HG02938 (cell line): ENCODE data around the gene PTPN7.
"Not testable (repeated sequence)": the region's sequence is repeated elsewhere in the genome, so short reads cannot be mapped to it uniquely, and the experiment has no call there.

ENCODE experiments used
- ATAC-seq: cut with Tn5 transposase; IDR thresholded peaks from one replicate; pipeline ENCODE4 v1.9.1; 2021; ENCODE audit warnings: mild to moderate bottlenecking, moderate library complexity; ENCODE audit not compliant: unreplicated experiment

Gene PTPN7

DNA sequence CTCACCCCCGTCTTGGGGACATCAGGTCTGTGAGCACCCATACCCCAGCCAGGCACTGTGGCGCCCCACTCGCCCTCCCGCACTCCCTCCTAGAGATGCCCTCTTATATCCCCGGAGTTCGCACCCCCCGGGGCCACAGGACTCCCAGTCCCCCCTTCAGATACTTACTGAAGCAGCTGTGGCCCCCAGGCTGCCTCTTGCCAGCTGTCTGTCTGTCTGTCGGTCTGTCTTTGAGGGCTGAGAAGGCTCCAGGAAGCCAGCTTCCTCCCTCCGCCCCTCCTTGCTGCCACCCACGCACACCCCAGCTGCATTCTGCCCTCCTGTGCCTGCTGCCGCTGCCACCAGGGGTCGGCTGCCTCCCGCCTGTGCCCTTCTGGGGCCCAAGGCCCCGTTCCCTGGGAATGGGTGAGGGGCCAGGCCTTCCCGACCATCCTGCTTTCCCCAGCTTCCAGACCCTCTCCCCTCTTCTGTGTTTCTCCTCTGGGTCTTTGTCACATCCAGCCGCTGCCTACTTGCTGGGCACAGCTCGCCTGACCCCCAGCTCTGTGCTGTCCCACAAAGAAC, at the start of gene PTPN7:
TSS of gene PTPN7 (minus strand) at position 226 of the 564 bp plus-strand sequence. CDS start 1,200 bp downstream, outside the sequence.
- ATAC-seq, result no peak

DNA sequence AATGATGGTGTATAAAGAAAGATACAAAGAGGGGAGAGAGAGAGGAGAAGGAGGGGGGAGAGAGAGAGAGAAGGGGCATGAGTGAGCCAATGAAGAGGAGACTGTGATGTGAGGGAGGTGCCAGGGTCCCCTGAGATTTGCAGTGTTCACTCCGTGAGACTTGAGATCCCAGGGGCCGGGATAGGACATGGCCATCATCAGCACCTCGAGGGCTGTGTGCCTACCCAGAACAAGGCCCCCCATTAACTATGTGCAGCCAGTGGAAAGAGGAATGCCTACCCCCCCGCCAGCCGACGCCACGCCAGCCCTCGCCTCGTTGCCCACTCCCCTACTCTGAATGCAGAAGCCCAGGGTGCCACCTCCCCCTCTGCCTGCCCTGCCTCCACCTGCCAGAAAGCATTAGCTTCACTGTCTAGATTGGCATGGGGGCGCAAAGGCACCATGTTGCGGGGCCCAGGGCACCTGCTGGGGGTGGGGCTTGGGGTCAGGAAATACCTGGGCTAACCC, 48.0 kb upstream of the PTPN7 start:
- no peak for ATAC-seq

GRCh38 chr1:202207292-202207691, 46.9 kb upstream of the PTPN7 start:
- no peak for ATAC-seq

DNA sequence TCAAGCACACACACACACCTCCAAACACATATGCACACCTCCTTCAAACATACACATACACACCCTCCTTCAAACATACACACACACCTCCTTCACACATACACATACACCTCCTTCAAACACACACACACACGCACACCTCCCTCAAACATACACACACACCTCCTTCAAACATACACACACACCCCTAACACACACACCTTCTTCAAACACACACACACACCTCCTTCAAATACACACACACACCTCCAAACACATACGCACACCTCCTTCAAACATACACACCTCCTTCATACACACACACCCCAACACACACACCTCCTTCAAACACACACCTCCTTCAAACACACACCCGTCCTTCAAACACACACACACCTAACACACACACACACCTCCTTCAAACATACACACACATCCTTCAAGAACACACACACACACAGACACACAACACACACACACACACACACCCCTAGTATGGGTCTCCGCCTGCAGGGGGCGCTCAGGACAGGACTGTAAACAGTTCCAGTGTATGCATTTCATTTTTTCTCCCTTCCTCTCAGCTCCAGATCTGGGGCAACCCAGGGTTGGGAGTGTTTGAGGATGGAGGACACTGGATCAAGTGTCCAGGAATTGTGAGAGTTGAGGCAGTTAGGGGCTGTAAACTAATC, 45.3 kb upstream of the PTPN7 start:
- ATAC-seq, result no peak

DNA sequence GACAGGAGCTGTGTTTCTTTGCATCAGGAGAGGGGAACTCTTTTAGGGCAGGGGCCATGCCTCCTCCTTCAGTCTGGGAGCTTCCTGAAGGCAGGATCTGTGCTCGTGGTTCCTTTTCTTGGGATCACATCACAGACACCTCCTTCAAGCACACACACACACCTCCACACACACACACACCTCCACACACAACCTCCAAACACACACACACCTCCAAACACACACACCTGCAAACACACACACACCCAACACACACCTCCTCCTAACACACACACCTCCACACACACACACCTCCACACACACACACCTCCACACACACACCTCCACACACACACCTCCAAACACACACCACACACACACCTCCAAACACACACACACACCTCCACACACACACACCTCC, 43.7 kb upstream of the PTPN7 start:
- no peak for ATAC-seq

GRCh38 chr1:202203238-202204039, 43.0 kb upstream of the PTPN7 start:
- ATAC-seq, result no peak

DNA sequence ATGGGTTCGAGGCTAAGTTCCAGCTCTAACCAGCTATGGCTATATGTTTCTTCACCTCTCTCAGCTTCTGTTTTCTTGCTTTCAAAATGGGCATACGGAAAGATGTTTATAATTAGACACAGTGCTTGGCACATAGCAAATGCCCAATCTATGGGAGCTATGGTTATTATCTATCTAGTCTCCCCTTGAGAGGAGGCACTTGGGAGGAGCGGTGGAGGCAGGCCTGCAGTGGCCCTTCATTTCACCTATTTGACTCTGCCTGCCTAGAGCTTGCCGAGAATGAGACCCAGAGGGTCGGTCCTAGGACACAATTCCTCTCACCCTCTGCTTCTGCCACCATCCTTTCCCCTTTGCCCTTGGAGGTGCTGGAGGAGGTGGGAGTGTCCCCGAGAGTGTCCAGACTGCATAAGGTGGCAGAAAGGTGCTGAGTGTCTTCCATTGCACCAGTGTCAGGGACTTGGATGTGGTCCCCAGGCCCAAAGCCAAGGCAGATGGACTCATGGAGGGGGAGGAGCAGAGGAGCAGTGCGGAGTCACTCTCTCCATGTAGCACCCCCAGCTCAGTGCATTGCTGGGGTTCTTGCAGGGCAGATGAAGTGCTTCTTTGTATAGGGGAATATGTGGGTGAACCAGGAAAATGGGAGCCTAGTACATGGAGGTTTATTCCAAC, 42.2 kb upstream of the PTPN7 start:
- ATAC-seq, result no peak

- ATAC-seq, result no peak
Observed at GRCh38 chr1:202201971-202202370, 41.6 kb upstream of the PTPN7 start.

GRCh38 chr1:202201266-202201665, 40.9 kb upstream of the PTPN7 start:
- ATAC-seq, result no peak

- no peak for ATAC-seq
Observed at GRCh38 chr1:202200669-202201068, 40.3 kb upstream of the PTPN7 start.

- ATAC-seq, result no peak
Observed at GRCh38 chr1:202200112-202200548, 39.7 kb upstream of the PTPN7 start.

GRCh38 chr1:202199040-202199889, 38.9 kb upstream of the PTPN7 start:
- ATAC-seq, result no peak

- ATAC-seq, result no peak
Observed at GRCh38 chr1:202198366-202198724, 37.9 kb upstream of the PTPN7 start.

- ATAC-seq, result no peak
Observed at GRCh38 chr1:202197653-202198365, 37.4 kb upstream of the PTPN7 start.

- ATAC-seq, result no peak
Observed at GRCh38 chr1:202194328-202194648, 33.9 kb upstream of the PTPN7 start.

GRCh38 chr1:202193614-202194327, 33.4 kb upstream of the PTPN7 start, which contains the start of gene LGR6:
Gene LGR6 (plus strand): TSS chr1:202193799. CDS start chr1:202193990, 191 bp downstream.
- no peak for ATAC-seq

GRCh38 chr1:202192770-202193613, 32.6 kb upstream of the PTPN7 start:
- no peak for ATAC-seq

- not testable (repeated sequence) for ATAC-seq
Observed at GRCh38 chr1:202191391-202191790, 31.0 kb upstream of the PTPN7 start.
